ENCODE measurements around the gene KAZN.

GRCh38 chr1:15090373-15090772 is 491.9 kb downstream of the KAZN start:
- TF ChIP-seq EZH2 (IDR thresholded peaks at IDR 0.05; ENCODE audit: low read length) (no peak), CTCF (optimal IDR thresholded peaks at IDR 0.05 in 1 of 3, IDR thresholded peaks at IDR 0.05 in 1 of 3, conservative IDR thresholded peaks at IDR 0.05 in 1 of 3; ENCODE audit: extremely low read depth in 1 of 3, insufficient read depth in 2 of 3, low read length in 3 of 3) (no peak)
